GM10266 (cell line): ENCODE results near the gene APOB.

Source experiments
- DNase-seq: peaks from one replicate; pipeline ENCODE4 v3.0.0; 2012; ENCODE audit errors: extremely low spot score
- TF ChIP-seq, protein P1 (sequence below): IDR thresholded peaks from 2 replicates; pipeline ENCODE4 v1.5.1; 2012; ENCODE audit warnings: mild to moderate bottlenecking, low read depth; ENCODE audit not compliant: control insufficient read depth, insufficient read depth; ENCODE audit errors: missing control alignments

The APOB gene

DNA sequence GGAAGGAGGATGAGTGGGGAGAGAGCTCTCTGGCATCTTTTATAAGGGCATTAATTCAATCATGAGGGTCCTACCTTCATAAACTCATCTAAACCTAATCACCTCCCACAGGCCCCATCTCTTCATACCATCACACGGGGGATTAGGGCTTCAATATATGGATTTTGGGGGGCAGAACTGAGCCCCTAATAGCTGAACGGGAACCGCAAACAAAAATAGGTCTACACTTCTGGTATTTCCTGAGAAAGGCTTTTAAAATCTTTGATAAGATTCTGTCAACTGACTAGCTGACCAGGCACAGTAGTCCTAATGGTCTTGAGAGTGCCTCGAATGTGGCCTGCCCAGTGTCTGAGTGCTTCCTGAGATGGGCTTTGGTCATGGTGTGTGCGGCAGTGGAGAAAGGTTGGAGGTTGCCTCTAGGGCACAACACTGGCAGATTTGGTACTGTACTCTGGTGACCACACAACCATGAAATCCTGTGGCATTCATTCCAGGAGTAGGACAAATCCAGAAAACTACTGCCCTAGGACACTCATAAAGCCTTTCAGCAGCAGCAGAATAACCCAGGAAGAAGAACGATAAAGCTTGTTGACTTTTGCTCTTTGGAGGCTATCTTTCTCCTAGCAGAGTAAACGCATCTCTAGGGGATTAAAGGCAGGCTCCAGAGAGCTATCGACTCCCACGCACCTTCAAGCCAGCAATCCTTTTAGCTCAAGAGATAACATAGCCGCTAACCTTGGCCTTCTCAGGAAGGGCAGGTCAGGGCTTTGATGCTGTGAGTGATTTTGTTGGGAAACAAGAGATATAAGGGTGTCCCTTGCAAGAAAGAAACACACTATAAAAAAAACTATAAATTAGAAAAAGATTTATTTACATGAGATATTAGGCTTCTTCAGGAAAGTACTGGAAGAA, 12.3 kb upstream of the APOB start:
- DNase-seq, result no peak
- TF ChIP-seq, protein P1, sequence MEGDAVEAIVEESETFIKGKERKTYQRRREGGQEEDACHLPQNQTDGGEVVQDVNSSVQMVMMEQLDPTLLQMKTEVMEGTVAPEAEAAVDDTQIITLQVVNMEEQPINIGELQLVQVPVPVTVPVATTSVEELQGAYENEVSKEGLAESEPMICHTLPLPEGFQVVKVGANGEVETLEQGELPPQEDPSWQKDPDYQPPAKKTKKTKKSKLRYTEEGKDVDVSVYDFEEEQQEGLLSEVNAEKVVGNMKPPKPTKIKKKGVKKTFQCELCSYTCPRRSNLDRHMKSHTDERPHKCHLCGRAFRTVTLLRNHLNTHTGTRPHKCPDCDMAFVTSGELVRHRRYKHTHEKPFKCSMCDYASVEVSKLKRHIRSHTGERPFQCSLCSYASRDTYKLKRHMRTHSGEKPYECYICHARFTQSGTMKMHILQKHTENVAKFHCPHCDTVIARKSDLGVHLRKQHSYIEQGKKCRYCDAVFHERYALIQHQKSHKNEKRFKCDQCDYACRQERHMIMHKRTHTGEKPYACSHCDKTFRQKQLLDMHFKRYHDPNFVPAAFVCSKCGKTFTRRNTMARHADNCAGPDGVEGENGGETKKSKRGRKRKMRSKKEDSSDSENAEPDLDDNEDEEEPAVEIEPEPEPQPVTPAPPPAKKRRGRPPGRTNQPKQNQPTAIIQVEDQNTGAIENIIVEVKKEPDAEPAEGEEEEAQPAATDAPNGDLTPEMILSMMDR, result no peak

DNA sequence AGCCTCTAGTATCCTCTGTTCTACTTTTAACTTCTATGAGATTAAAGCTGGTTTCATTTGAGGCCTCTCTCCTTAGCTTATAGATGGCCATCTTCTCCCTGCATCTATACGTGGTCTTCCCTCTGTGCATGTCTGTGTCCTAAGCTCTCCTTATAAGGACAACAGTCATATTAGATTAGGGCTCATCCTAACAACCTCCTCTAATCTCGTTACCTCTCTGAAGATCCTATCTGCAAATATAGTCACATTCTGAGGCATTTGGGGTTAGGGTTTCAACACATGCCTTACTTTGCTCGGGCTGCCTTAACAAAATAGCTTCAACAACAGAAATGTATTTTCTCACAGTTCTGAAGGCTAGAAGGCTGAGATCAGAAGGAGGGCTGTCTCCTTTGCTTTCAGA, 11.6 kb upstream of the APOB start:
- DNase-seq, result no peak
- TF ChIP-seq, protein P1, result no peak

DNA sequence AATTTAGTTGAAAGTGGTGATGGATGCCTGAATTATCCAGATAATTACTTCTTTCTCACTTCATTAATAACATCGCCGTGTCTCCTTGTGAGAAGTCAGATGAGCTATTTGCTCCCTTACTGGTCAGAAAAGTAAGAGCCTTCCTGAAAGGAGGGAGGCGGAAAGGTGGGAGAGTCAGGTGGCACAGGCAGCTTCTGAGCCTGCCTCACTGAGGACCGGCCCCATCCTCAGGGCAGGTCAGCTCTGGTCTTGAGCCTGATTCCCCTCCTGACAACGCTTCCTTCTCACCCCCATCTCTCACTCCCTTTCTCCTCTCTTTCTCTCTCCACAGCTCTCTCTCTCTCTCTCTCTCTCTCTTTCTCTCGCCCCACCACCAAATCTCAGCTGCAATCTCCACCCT, 10.1 kb upstream of the APOB start:
- TF ChIP-seq, protein P1, result no peak
- DNase-seq, result no peak

DNA sequence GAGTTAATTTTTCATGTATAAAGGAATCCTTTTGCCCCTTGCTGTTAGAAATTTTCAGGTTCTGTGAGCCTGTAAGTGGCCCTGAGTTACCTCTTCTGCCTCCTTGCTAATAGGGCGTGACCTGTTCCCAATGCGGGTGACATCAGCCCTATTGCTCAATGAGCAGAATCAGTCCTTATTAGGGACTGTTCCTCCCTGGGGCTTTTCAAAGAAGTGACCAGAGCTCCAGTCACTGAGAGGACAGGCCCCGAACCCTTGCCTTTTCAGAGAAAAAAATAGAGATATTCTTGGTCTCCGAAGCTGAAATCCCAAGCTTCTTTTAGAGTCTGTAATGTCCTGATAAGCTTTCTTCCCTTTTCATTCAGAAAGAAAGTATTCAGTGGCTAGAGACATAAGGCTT, 8.2 kb upstream of the APOB start:
- TF ChIP-seq, protein P1, result no peak
- no peak for DNase-seq

DNA sequence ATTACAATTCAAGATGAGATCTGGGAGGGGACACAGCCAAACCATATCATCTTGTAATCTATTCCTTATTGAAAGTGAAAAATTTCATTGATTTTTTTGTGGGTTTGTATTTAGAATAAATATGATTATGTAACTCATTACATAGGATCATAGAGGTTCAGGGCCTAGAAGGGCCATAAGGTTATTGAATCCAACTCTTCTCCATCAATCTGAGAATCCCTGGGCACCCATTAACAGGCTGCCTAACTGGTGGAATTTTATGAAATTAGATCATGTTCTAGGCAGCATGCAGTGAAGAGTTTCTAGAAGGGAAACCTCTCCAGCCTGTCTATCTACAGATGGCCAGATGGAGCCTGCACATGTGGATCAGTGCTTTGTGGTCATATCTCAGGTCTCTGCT, 6.3 kb upstream of the APOB start:
- TF ChIP-seq, protein P1, result no peak
- DNase-seq, result no peak

DNA sequence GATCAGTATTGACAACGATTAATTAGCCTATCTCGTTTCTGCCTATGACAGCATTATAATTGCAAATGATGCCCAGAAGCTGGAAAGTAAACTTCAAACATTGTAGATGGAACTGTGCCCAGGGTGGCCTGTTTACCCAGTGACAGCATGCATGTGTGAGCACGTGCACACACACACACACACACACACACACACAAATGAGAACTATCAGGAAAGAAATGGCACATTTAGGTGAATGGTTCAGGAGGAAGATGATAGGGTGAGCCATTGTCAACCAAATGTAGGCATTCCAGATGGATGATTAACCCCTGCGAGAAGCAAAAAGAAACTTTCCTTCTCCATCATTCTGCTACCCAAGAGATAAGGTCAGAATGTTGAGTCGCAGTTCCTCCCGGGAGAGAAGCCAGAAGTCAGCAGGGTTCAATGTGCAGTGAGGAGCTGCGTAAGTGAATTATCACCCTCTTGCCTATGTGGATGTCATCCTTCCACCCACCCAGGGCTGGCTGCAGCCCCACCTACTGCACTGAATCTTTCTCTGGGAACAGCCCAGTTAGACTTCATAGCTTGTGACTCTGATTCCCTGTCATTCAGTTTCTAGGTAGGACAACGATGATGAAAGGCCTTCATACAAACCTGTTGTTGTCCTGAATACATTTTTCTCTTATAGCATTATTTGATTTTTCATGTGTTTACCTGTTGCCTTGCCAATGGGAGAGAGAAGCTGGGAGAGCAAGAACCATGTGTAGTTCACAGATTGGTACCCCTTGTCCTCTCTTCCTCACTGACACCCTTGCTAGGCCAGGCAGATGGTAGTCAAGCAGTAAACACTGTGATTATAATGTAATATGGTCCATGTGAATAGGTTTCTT, 3.5 kb upstream of the APOB start:
- no peak for DNase-seq
- TF ChIP-seq, protein P1, result no peak
